ENCODE data around the gene CYP1A2. TPM values are rescaled to one million over a fixed set of nuclear protein-coding genes. Genes with fewer than 3 reads are reported as not detected.

Gene CYP1A2
- total and polyA plus RNA-seq, 9 of the 15 experiments (the other 6 are each of a cell fraction or from before 2014, with no cell fraction given) = not detected

DNA sequence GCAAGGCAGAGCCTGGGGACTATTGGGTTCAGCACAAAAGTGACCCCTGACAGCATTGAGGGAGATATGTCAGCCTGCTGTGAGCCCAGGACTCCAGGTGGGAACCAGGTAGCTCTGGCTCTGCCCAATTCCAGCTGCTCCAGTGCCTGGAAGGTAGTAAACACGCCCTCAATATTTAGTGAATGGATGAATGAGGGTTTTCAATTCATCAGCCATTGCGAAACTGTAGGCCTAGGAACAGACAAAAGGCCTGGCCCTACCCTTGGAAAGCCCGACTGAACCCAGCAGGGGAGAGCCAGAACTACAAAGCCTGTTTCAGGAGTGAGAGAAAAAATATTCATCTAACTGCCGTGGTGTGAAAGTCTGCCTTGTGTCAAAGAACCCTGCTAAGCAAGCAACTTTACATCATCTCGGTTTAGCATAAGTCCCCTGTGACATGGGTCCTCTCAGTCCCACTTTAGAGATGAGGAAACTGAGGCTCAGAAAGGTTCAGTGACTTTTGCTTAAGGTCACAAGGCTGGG, 25.1 kb downstream of the CYP1A2 start:
- Histone ChIP-seq H3K4me3 (no peak overlapping the region), H3K4me1 (replicated peaks in 1 of 2; ENCODE audit: control insufficient read depth in 2 of 2, insufficient read depth in 2 of 2, low read length in 2 of 2) (peaks cover 8 to 34% of the 10 kb centered on the region in 2 experiments), H3K27me3 (ENCODE audit: control insufficient read depth in 2 of 2, insufficient read depth in 2 of 2, low read length in 2 of 2) (peaks cover 0 to 12% of the 10 kb centered on the region in 2 experiments; a peak in 2 of 5 replicates), H3K4me2 (ENCODE audit: insufficient read depth, low read length) (no peak overlapping the region), H3K27ac (ENCODE audit: extremely low read depth, low read depth, low read length) (no peak overlapping the region), H3K9me1 (ENCODE audit: control insufficient read depth, insufficient read depth, low read length) (peaks cover 4% of the 10 kb centered on the region), H3K9ac (ENCODE audit: insufficient read depth in 1 of 2, low read depth in 2 of 2, low read length in 2 of 2) (peak overlapping the region in 1 of 2 experiments; percentile 20; a peak in 1 of 4 replicates), H3K9me3 (replicated peaks; ENCODE audit: control insufficient read depth, insufficient read depth, low read depth, low read length) (no peaks in the 10 kb centered on the region), H4K20me1 (replicated peaks; ENCODE audit: control insufficient read depth, insufficient read depth, low read length) (no peaks in the 10 kb centered on the region; the same call in 1 of the 2 replicates), H2AFZ (ENCODE audit: low read depth, low read length) (no peak overlapping the region), H3K36me3 (ENCODE audit: control insufficient read depth, insufficient read depth, low read length) (no peaks in the 10 kb centered on the region), H3K79me2 (ENCODE audit: control insufficient read depth, insufficient read depth, low read length) (no peaks in the 10 kb centered on the region)
- DNase-seq (ENCODE audit: extremely low read depth in 1 of 4, low spot score in 3 of 4) (no peak), FAIRE-seq (no peak), ATAC-seq (no peak)
- in situ Hi-C loops (cut with MboI) (loop anchor here (5.0 kb wide), 1 partner anchor 174 kb away; no protein-coding TSS in a partner anchor), intact Hi-C loops (cut with micrococcal nuclease) (loop anchor here (5.0 to 10.0 kb wide), 2 partner anchors 64 to 431 kb away; partner anchors contain the start of gene C15orf39)
- no TSS peak for BruUV-seq (replicated peaks)
- CTCF ChIA-PET (ENCODE audit: low intra/inter-chr PET ratio) = no interaction called here
- WGBS (ENCODE audit: insufficient coverage, low coverage, missing lambda C conversion rate) = 13% methylated on average over 4 of the region's 5 CpGs
- no peak for TF ChIP-seq MEIS2 (IDR thresholded peaks at IDR 0.05; ENCODE audit: partially characterized antibody)
- TF ChIP-seq RBM25 (IDR thresholded peaks at IDR 0.05; ENCODE audit: low read depth, low read length, severe bottlenecking) = peak; percentile 38
- no peak for TF ChIP-seq CBFA2T3 (IDR thresholded peaks at IDR 0.05)
- no peak for TF ChIP-seq RBM14 (IDR thresholded peaks at IDR 0.05; ENCODE audit: borderline replicate concordance, insufficient read depth, low read depth, low read length)
- TF ChIP-seq CEBPB (tag; IDR thresholded peaks at IDR 0.05) = peak; percentile 58
- TF ChIP-seq FOS (IDR thresholded peaks at IDR 0.05; ENCODE audit: extremely low read depth, insufficient read length) = no peak
- TF ChIP-seq CEBPG (CRISPR knock-in tag; IDR thresholded peaks at IDR 0.05) = no peak
- no peak for TF ChIP-seq CEBPG (tag; conservative IDR thresholded peaks at IDR 0.05 in 1 of 2, IDR thresholded peaks at IDR 0.05 in 1 of 2)
- no peak for TF ChIP-seq HLTF (IDR thresholded peaks at IDR 0.05)
- no peak for TF ChIP-seq XRCC3 (IDR thresholded peaks at IDR 0.05)
- POLR2A ChIA-PET = interaction anchor here (0.6 to 1.1 kb wide), 2 partner anchors 11 to 186 kb away, joined by 3 read pairs; no protein-coding TSS in a partner anchor

Data from K562 (cell line).